Tibial artery (tissue), 4 donors: Measurements from ENCODE around the gene DNAAF8.

Experiments
- DNase-seq, 2 donors: peaks; one replicate each; pipeline ENCODE4 v3.0.0-alpha.2; 2019
- H3K27ac ChIP-seq, 2 donors: fragments of 200-600 bp; sonication (generic) in 1 of 2; 1 replicate in 1 of 2; 2 replicates in 1 of 2; pipeline ENCODE4 v1.5.1; 2018 to 2019; ENCODE audit warnings: mild to moderate bottlenecking in 1 of 2
- H3K27me3 ChIP-seq, 2 donors: fragments of 200-600 bp; sonication (generic) in 1 of 2; one replicate each; pipeline versions ENCODE4 v1.5.1 to v1.6.0; 2016 to 2019
- H3K36me3 ChIP-seq, 3 donors: fragments of 200-600 bp; sonication (generic) in 2 of 3; one replicate each; pipeline ENCODE4 v1.5.1; 2016 to 2019; ENCODE audit warnings: mild to moderate bottlenecking in 2 of 3
- H3K4me1 ChIP-seq, 4 donors: fragments of 200-600 bp; sonication (generic) in 2 of 4; 1 replicate in 3 of 4; 2 replicates in 1 of 4; pipeline ENCODE4 v1.5.1; 2016 to 2019
- H3K4me3 ChIP-seq, 2 donors: fragments of 200-600 bp; sonication (generic) in 1 of 2; 1 replicate in 1 of 2; 2 replicates in 1 of 2; pipeline ENCODE4 v1.5.1; 2018 to 2019; ENCODE audit warnings: mild to moderate bottlenecking in 2 of 2
- H3K9me3 ChIP-seq, 3 donors: fragments of 200-600 bp; sonication (generic) in 1 of 3; one replicate each; pipeline ENCODE4 v1.5.1; 2016 to 2019
- intact Hi-C: fragments of 100-400 bp; cut with DNase I; formaldehyde crosslinking; loops from one replicate; pipeline ENCODE4 v1.15.0; 2023; ENCODE audit warnings: low total_unique reads
- TF ChIP-seq, protein P1 (sequence below), 2 experiments: fragments of 200-600 bp in 1 of 2; fragments of 450-650 bp in 1 of 2; IDR thresholded peaks; one replicate each; pipeline ENCODE4 v1.5.1; 2017 to 2019; ENCODE audit warnings: antibody characterized with exemption in 2 of 2, mild to moderate bottlenecking in 1 of 2, moderate library complexity in 1 of 2

The DNAAF8 gene

GRCh38 chr16:4704913-4705312 lies 29.4 kb upstream of the DNAAF8 start:
- peaks cover 45 to 79% (median 64%) of the 10 kb centered on the region in 3 donors for H3K36me3 ChIP-seq
- intact Hi-C loops, result loop anchor here (5.0 kb wide), 1 partner anchor 92 kb away; the partner anchor contains the start of gene SMIM22
- DNase-seq, result no peak

GRCh38 chr16:4706871-4707270 lies 27.5 kb upstream of the DNAAF8 start:
- H3K27me3 ChIP-seq, result no peaks in the 10 kb centered on the region
- no peak for DNase-seq
- H3K9me3 ChIP-seq, result no peaks in the 10 kb centered on the region
- intact Hi-C loops, result loop anchor here (5.0 kb wide), 1 partner anchor 90 kb away; the partner anchor contains the start of gene SMIM22
- no peak overlapping the region for H3K27ac ChIP-seq
- no peaks in the 10 kb centered on the region for H3K4me1 ChIP-seq
- no peak overlapping the region for H3K4me3 ChIP-seq
- TF ChIP-seq, protein P1, sequence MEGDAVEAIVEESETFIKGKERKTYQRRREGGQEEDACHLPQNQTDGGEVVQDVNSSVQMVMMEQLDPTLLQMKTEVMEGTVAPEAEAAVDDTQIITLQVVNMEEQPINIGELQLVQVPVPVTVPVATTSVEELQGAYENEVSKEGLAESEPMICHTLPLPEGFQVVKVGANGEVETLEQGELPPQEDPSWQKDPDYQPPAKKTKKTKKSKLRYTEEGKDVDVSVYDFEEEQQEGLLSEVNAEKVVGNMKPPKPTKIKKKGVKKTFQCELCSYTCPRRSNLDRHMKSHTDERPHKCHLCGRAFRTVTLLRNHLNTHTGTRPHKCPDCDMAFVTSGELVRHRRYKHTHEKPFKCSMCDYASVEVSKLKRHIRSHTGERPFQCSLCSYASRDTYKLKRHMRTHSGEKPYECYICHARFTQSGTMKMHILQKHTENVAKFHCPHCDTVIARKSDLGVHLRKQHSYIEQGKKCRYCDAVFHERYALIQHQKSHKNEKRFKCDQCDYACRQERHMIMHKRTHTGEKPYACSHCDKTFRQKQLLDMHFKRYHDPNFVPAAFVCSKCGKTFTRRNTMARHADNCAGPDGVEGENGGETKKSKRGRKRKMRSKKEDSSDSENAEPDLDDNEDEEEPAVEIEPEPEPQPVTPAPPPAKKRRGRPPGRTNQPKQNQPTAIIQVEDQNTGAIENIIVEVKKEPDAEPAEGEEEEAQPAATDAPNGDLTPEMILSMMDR (IDR thresholded peaks at IDR 0.05), result no peak
- H3K36me3 ChIP-seq, result peaks cover 31 to 79% (median 63%) of the 10 kb centered on the region in 3 donors

More at GRCh38 chr16:4704913-4705312, 29.4 kb upstream of the DNAAF8 start:
- Histone ChIP-seq H3K27me3 (no peaks in the 10 kb centered on the region), H3K9me3 (no peaks in the 10 kb centered on the region), H3K27ac (no peak overlapping the region), H3K4me3 (no peak overlapping the region), H3K4me1 (no peaks in the 10 kb centered on the region)
- TF ChIP-seq, protein P1 (IDR thresholded peaks at IDR 0.05), result no peak

DNA sequence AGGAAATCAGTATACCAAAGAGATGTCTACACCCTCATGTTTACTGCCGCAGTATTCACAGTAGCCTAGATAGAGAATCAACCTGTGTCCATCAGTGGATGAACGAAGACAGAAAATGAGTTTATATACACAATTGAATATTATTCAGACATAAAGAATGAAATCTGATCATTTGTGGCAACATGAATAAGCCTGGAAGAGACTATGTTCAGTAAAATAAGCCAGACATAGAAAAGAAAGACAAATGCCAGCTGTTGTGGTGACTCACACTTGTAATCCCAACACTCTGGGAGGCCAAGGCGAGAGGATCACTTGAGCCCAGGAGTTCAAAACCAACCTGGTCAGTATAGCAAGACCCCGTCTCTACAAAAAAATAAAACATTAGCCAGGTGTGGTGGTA lies 24.9 kb upstream of the DNAAF8 start:
- intact Hi-C loops, result loop anchor here (5.0 kb wide), 1 partner anchor 88 kb away; the partner anchor contains the start of gene SMIM22
- H3K4me3 ChIP-seq, result no peak overlapping the region
- no peak for DNase-seq
- H3K36me3 ChIP-seq, result peaks cover 51 to 86% (median 62%) of the 10 kb centered on the region in 3 donors
- no peaks in the 10 kb centered on the region for H3K4me1 ChIP-seq
- no peaks in the 10 kb centered on the region for H3K27me3 ChIP-seq
- no peaks in the 10 kb centered on the region for H3K9me3 ChIP-seq
- H3K27ac ChIP-seq, result no peak overlapping the region
- TF ChIP-seq, protein P1 (IDR thresholded peaks at IDR 0.05), result no peak

DNA sequence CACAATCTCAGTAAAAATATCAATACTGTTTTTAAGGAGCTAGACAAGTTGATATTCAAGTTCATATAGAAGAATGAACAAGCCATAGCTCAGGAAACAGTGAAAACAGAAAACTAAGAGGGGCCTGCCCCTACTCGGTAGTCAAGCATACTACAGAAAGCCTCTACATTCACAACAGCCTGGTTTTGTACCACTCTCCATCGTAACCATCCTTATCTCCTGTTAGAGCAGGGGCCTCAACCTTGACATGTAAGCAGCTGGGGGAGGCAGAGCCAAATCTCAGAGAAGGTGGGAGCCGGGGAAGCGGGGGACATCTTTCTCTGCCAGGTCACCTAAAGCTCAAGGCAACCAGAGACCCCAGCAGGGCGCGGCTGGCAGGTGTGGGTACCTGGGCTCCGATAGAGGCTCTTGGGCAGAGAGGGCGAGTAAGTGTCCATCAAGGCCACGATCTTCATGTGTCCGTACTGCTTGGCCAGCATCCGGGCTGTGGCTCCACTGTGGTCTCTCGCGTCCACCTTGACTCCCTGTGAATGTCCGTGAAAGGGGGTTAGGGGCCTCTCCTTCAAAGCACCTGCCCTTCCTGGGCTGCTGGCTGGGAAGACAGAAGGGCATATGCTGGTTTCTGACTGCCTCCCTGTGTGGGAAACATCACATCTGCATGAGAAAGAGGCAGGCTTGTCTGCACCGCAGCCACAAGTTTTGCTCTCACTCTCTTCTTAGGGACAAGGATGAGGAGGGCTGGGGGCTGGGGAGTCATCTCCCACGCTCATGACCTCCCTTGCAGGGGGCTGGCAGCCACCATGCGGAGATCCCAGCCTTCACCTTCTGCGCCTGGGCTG lies 20.5 kb upstream of the DNAAF8 start:
- H3K4me3 ChIP-seq, result no peak overlapping the region
- no peaks in the 10 kb centered on the region for H3K9me3 ChIP-seq
- intact Hi-C loops, result no loop called here
- no peak for DNase-seq
- H3K36me3 ChIP-seq, result peaks cover 44 to 96% (median 53%) of the 10 kb centered on the region in 3 donors
- H3K4me1 ChIP-seq, result no peaks in the 10 kb centered on the region
- TF ChIP-seq, protein P1 (IDR thresholded peaks at IDR 0.05), result no peak
- no peak overlapping the region for H3K27ac ChIP-seq
- no peaks in the 10 kb centered on the region for H3K27me3 ChIP-seq

DNA sequence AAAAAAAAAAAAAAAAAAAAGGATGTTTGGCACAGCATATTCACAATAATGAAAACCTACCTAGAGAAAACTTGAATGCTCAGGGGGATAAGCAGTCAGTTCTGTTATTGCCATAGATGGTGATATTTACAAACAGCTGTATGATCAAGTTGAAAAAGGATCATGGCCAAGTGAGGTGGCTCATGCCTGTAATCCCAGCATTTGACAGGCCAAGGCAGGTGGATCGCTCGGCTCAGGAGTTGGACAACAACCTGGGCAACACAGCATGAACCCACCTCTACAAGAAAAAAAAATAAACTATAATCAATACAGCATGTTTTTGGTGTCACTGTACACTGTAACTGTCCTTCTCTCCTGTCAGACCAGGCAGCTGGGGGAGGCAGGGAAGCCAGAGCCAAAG lies 19.3 kb upstream of the DNAAF8 start:
- Histone ChIP-seq H3K4me3 (no peak overlapping the region), H3K36me3 (peaks cover 34 to 89% (median 45%) of the 10 kb centered on the region in 3 donors), H3K4me1 (no peaks in the 10 kb centered on the region), H3K9me3 (no peaks in the 10 kb centered on the region), H3K27me3 (no peaks in the 10 kb centered on the region), H3K27ac (no peak overlapping the region)
- TF ChIP-seq, protein P1 (IDR thresholded peaks at IDR 0.05), result no peak
- intact Hi-C loops, result no loop called here
- DNase-seq, result no peak
